Activated T-helper 2 cell treated with anti-CD3 and anti-CD28 coated beads, Interferon-gamma antibody, Interleukin-2, Interleukin-4, amounts not matched to agents 10 μg/mL and 5 μg/mL and 100 μg/mL, durations not matched to agents 14 hours and 24 hours and 36 hours (primary cell): ENCODE measurements around the gene RNF223. TPM values are rescaled to one million over a fixed set of nuclear protein-coding genes. Genes with fewer than 3 reads are reported as not detected.

Experiments
- DNase-seq: peaks from one replicate; pipeline ENCODE4 v3.0.0; 2021; ENCODE audit warnings: low spot score
- H3K27ac Mint-ChIP-seq: one replicate; pipeline ENCODE4 v1.8.0; 2021; ENCODE audit warnings: mixed read lengths
- H3K27me3 Mint-ChIP-seq: one replicate; pipeline ENCODE4 v1.8.0; 2021; ENCODE audit warnings: low read depth, mixed read lengths
- H3K36me3 Mint-ChIP-seq: one replicate; pipeline ENCODE4 v1.8.0; 2021; ENCODE audit warnings: low read depth, mixed read lengths
- H3K4me1 Mint-ChIP-seq: one replicate; pipeline ENCODE4 v1.8.0; 2021; ENCODE audit warnings: low read depth, mixed read lengths
- H3K4me3 Mint-ChIP-seq: one replicate; pipeline ENCODE4 v1.8.0; 2021; ENCODE audit warnings: low read depth, mild to moderate bottlenecking, moderate library complexity, mixed read lengths
- H3K9me3 Mint-ChIP-seq: one replicate; pipeline ENCODE4 v1.8.0; 2021; ENCODE audit warnings: mixed read lengths
- intact Hi-C: fragments of 100-400 bp; cut with micrococcal nuclease; formaldehyde crosslinking; loops from one replicate; pipeline ENCODE4 v1.15.1; 2023
- total RNA-seq: library from RNA; stranded (reverse); gene quantifications from 2 replicates; pipeline ENCODE4 v1.2.3, GENCODE V29; 2022

Gene RNF223
- not detected in 2 replicates for total RNA-seq

DNA sequence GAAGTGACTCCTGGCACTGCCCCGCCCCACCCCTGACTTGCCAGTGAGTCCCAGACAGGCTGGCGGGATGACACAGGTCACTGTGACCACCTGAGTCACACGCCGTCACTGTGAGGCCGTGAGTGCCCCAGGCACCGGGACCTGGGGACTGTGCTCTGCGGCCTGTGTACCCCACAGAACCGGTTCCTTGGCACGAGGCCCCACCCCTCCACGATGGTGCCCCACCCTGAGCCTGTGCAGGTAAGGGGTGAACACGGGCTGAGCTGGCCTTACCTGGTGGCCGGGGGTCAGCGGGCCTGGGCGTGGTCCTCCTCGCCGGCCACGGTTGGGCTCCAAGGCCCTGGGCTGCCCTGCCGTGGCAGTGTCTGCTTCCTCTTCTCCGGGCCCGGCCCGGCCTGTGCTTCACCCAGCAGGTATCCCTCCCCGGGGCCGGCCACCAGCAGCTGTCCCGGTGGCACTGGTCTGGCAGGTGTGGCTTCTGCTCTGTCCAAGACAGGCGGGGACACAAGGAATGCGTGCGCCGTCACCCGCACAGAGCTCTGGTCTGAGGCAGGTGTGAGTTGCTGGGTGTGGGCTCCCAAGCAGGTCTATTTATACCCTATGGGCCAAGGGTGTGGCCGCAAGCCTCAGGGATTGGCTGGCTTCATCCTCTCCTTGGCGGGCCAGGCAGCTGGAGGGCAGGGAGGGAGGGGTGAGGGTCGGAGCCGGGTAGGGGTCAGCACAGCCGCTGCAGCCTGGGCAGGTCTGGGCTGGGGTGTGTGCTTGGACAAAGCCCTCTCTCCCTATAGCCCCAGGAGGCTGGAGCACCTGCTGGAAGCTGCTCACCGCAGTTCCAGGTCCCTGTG is at the start of gene RNF223:
Gene RNF223 (minus strand): TSS at position 564 of the 845 bp plus-strand sequence. CDS start 1,740 bp downstream, outside the sequence.
- H3K4me3 Mint-ChIP-seq: no peak within 1 kb of the TSS
- H3K36me3 Mint-ChIP-seq: no peaks in the 10 kb centered on the region
- no peak within 1 kb of the TSS for H3K27ac Mint-ChIP-seq
- intact Hi-C loops: no loop called here
- H3K4me1 Mint-ChIP-seq: no peaks in the 10 kb centered on the region
- no peaks in the 10 kb centered on the region for H3K27me3 Mint-ChIP-seq
- no peak for DNase-seq
- H3K9me3 Mint-ChIP-seq: no peaks in the 10 kb centered on the region

DNA sequence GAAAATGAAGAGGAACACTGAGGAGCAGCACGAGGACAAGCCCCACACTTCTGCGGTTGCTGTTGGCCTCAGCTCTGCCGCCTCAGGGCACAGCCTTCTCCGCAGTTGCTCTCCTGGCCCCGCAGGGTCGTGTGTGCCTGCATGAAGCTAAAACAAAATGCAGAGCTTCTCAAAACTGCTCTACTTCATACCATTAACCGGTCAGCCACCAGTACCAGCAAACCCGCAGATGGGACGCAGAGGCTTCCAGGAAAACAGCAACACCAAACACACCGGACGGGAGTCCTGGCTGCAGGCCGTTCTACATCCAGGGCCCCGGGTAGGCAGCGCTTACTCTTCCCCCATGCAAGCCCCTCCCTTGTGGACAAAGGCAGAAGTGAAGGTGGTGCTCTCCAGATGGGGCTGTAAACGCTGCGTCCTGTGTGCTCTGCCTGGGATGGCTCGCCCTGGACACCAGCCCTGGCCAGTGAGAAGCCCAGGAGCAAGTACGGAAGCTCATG is 48.9 kb upstream of the RNF223 start:
- Mint-ChIP-seq H3K27me3 (peaks cover 9% of the 10 kb centered on the region), H3K36me3 (no peaks in the 10 kb centered on the region), H3K4me3 (no peak overlapping the region), H3K9me3 (no peaks in the 10 kb centered on the region), H3K4me1 (no peaks in the 10 kb centered on the region), H3K27ac (no peak overlapping the region)
- DNase-seq: no peak
- intact Hi-C loops: loop anchor here (1.0 to 5.0 kb wide), 3 partner anchors 107 to 169 kb away; no protein-coding TSS in a partner anchor

DNA sequence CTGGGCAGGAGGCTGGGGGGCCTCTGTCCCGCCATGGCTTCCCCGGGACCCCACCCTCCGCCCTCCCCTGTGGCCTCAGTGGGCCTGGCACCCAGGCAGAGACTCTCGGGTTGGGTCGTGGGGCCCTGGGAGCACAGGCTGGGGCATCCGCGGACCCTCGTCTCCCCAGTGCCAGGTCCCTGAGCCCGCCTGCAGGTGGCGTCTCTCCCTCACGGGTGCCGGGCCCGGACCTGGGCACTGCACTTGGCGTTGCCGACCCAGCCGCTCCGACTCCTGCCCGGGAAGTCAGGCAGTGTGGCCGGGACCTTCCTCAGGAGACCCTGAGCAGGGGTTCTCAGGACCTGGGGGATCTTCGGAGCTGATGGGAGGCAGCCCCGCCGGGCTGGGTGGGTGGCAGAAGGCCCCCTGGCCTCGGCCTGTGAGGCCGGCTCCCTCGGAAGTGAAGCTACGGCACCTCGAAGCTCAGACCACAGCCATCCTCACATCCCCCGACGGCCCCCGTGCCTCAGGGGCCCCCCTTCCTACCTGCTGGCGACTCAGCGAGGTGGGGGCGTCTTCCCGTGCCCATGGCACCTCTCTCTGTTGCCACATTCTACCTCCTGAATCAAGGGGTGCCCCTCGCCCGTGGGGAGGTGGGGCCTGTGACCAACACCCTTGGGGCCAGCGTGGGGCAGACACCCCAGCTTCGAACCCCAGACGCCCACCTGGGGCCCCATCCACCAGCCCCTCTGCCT is 48.1 kb upstream of the RNF223 start:
- DNase-seq: peak; percentile 75
- no peaks in the 10 kb centered on the region for H3K4me1 Mint-ChIP-seq
- no peaks in the 10 kb centered on the region for H3K9me3 Mint-ChIP-seq
- H3K27me3 Mint-ChIP-seq: peaks cover 12% of the 10 kb centered on the region
- intact Hi-C loops: loop anchor here (1.0 to 5.0 kb wide), 3 partner anchors 108 to 170 kb away; no protein-coding TSS in a partner anchor
- H3K36me3 Mint-ChIP-seq: no peaks in the 10 kb centered on the region
- H3K27ac Mint-ChIP-seq: no peak overlapping the region
- peak overlapping the region; percentile 26 for H3K4me3 Mint-ChIP-seq

DNA sequence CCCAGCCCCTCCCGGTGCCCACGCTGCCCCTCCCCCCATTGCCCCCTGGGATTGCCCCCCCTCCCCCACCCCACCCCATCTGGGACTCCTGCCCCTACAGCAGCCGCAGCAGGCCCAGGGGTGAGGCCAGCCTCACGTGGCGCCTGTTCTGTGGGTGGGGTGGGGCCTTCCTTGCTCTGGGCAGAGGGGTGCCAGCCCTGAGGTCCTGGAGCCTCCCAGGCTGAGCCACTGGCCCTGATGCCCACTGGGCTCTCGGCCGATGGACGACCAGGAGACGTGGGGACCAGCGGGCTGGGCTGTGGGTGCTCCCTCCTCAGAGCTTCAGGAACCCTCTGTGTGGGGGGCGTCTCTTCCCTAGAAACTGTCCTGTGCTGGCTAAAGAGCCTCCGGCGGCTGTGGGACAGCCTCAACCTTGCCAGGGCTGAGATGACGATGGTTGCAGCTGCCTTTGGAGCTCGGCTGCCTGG is 47.5 kb upstream of the RNF223 start:
- H3K4me1 Mint-ChIP-seq: no peaks in the 10 kb centered on the region
- DNase-seq: no peak
- H3K36me3 Mint-ChIP-seq: no peaks in the 10 kb centered on the region
- no peak overlapping the region for H3K4me3 Mint-ChIP-seq
- H3K9me3 Mint-ChIP-seq: no peaks in the 10 kb centered on the region
- H3K27ac Mint-ChIP-seq: no peak overlapping the region
- H3K27me3 Mint-ChIP-seq: peaks cover 12% of the 10 kb centered on the region
- intact Hi-C loops: loop anchor here (1.0 to 5.0 kb wide), 3 partner anchors 109 to 171 kb away; no protein-coding TSS in a partner anchor

DNA sequence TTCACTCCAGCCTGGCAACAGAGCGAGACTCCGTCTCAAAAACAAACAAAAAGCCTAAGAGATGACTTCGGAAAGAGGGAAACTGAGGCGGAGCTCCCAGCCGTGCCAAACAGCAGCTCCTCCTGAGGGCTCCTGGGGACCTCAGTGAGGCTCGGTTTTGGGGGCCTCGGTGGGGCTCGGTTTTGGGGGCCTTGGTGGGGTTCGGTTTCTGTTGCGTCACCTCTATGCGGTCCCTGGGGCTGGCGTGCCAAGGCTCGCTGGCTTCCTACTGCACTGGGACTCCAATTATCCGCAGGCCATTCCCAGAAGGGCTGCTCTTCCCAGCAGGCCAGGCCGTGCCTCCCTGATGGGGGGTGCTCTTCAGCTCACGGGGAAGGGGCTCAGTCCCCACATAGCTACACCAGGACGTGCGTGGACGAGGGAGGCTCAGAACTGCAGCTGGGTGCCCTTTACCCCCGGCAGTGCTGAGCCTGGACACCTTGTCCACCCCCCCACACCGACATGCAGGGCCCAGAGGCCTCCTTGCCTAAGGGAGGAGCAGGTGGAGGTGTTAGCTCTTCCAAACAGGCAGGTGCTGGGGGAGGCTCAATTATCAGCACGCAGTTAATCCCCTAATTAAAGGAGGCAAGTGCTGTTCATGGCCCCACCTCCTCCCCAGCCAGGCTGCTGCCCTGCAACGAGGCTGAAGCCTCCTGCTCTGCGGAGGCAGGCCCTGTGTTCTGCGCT is 46.9 kb upstream of the RNF223 start:
- no peak overlapping the region for H3K4me3 Mint-ChIP-seq
- H3K4me1 Mint-ChIP-seq: no peaks in the 10 kb centered on the region
- H3K36me3 Mint-ChIP-seq: no peaks in the 10 kb centered on the region
- no peaks in the 10 kb centered on the region for H3K9me3 Mint-ChIP-seq
- no peak overlapping the region for H3K27ac Mint-ChIP-seq
- DNase-seq: no peak
- H3K27me3 Mint-ChIP-seq: peaks cover 12% of the 10 kb centered on the region
- intact Hi-C loops: loop anchor here (5.0 kb wide), 2 partner anchors 131 to 171 kb away; no protein-coding TSS in a partner anchor

DNA sequence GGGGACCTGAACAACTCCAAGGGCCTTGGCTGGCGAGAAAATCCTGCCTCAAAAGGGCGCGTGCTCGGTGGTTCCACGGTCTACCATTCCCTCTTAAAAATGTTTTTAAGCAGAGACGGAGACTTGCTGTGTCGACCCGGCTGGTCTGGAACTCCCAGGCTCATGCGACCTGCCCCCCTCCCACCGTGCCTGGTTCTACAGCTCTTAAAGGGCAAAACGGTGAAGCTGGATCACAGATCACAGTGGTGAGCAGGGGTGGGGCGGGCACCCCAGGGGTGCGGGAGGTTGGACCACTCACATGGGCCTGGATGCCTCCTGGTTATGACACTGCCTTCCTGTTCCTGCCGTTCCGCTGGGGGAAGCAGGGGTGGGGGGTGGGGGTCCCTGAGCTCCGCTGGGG is 46.0 kb upstream of the RNF223 start:
- intact Hi-C loops: loop anchor here (5.0 kb wide), 2 partner anchors 132 to 172 kb away; no protein-coding TSS in a partner anchor
- DNase-seq: no peak
- H3K4me1 Mint-ChIP-seq: peaks cover under 1% of the 10 kb centered on the region

DNA sequence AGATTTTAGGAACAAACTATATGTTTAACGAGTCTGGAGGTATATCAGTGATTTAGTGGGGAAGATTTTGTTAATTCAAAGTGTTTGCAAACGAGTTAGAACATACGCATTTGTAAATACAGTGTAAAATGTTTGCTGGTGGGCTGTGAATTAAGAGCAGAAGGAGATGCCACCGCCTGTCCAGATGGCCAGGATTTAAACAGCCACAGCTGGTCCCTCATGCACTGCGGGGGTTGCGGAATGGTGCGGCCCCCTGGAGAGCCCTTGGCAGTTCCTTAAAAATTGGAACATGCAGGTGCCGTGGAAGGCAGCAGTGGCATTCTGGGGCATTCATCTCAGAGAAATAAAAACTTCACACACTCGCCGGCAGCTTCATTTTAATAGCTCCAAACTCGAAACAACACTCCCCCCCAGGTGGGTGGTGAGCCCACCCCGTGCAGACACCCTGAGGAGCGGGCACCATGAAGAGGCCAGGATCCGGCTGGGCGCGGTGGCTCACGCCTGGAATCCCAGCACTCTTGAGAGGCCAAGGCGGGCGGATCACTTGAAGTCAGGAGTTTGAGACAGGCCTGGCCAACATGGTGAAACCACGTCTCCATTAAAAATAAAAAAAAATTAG is 45.3 kb upstream of the RNF223 start:
- Mint-ChIP-seq H3K27ac (no peak overlapping the region), H3K4me1 (peaks cover 8% of the 10 kb centered on the region), H3K27me3 (peaks cover 12% of the 10 kb centered on the region), H3K9me3 (no peaks in the 10 kb centered on the region), H3K4me3 (no peak overlapping the region), H3K36me3 (peaks cover 4% of the 10 kb centered on the region)
- intact Hi-C loops: loop anchor here (5.0 to 10.0 kb wide), 3 partner anchors 55 to 188 kb away; partner anchors contain the start of genes ACAP3, PUSL1 and UBE2J2
- DNase-seq: no peak

More for the DNA sequence above, 46.0 kb upstream of the RNF223 start:
- Mint-ChIP-seq H3K36me3 (peaks cover 2% of the 10 kb centered on the region), H3K27me3 (peaks cover 12% of the 10 kb centered on the region), H3K9me3 (no peaks in the 10 kb centered on the region), H3K4me3 (no peak overlapping the region), H3K27ac (no peak overlapping the region)

DNA sequence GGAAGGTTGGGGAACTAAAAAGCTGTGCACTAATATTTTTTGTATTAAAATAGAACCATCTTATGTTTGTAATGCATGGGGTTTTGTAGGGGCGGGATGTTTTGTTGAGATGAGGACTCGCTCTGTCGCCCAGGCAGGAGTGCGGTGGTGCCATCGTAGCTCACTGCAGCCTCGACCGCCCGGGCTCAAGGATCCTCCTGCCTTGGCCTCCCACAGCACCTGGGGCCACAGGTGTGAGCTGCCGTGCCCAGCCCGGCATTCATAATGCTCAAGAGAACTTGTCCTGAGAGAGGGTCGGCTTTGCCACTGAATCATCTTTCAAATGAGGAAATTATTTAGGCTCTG is 44.7 kb upstream of the RNF223 start:
- Mint-ChIP-seq H3K4me3 (no peak overlapping the region), H3K4me1 (peaks cover 8% of the 10 kb centered on the region), H3K36me3 (peaks cover 4% of the 10 kb centered on the region), H3K27me3 (peaks cover 12% of the 10 kb centered on the region), H3K9me3 (no peaks in the 10 kb centered on the region), H3K27ac (no peak overlapping the region)
- no peak for DNase-seq
- intact Hi-C loops: loop anchor here (5.0 to 10.0 kb wide), 3 partner anchors 54 to 188 kb away; partner anchors contain the start of genes ACAP3, PUSL1 and UBE2J2

DNA sequence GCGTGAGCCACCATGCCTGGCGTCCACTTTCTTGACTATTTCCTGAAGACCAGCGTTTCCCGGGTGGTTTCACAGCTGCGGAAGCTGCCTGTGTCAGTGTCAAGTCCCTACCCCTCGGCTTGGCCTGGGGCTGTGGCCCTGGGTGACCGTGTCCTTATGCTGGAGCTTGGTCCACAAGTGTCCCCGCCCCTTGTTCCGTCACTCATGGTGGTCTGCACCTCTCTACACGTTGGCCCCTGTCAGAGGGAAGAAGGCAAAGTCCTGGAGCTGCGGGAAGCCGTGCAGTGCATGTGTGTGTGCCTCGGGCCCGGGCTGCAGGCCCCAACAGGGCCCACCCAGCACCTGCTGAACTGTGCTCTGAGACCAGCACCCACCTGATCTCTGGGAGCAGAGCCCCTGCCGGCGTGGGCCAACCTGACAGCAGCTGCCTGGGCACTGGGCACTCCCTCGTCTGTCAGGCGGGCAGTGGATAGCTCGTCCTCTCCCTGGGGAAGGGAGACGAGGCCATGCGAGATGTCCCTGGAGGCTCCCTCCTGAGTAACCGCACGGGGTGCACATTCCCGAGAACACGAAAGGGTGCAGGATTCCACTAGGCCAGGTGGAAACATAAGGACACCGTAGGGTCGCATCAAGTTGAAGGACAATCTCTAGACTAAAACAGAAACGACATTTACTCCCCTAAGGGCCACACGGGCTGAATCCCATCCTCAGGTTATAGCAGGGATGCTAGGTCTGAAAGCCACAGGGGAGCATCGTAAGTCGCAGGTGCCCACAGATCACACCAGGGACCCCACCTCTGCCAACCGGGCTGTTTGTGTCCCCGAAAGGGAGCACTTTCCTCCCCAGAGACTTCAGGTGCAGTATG is 44.1 kb upstream of the RNF223 start:
- intact Hi-C loops: loop anchor here (5.0 to 10.0 kb wide), 3 partner anchors 53 to 189 kb away; partner anchors contain the start of genes ACAP3, PUSL1 and UBE2J2
- Mint-ChIP-seq H3K27ac (no peak overlapping the region), H3K4me1 (peaks cover 8% of the 10 kb centered on the region), H3K4me3 (peak overlapping the region; percentile 52), H3K27me3 (peaks cover 12% of the 10 kb centered on the region), H3K36me3 (peaks cover 10% of the 10 kb centered on the region), H3K9me3 (peaks cover 4% of the 10 kb centered on the region)
- DNase-seq: no peak

DNA sequence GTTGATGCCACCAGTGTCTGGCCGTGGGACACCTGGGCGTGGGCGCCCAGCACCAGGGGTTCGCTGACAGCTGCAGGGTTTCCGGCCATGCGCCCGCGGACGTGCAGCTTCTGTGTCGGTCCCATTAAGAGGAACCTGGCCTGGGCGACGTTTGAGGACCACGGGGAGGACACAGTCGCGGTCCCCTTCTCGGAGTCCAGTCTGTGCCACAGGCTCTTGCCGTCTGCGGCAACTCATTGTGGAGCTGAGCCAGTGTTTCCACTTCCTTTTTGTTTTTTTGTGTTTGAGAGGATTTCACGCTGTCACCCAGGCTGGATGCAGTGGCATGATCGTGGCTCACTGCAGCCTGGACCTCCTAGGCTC is 43.3 kb upstream of the RNF223 start:
- Mint-ChIP-seq H3K4me1 (peaks cover 8% of the 10 kb centered on the region), H3K27me3 (peaks cover 12% of the 10 kb centered on the region), H3K36me3 (peaks cover 18% of the 10 kb centered on the region), H3K9me3 (peaks cover 10% of the 10 kb centered on the region), H3K27ac (no peak overlapping the region), H3K4me3 (peak overlapping the region; percentile 52)
- DNase-seq: no peak
- intact Hi-C loops: loop anchor here (2.0 to 10.0 kb wide), 5 partner anchors 53 to 190 kb away; partner anchors contain the start of genes ACAP3, PUSL1 and UBE2J2
